ENCODE results near the gene CEP97. TPM values are rescaled to one million over a fixed set of nuclear protein-coding genes. Genes with fewer than 3 reads are reported as not detected.

CEP97 gene
- total RNA-seq, 4 donors from 2014 or later: 3.0 to 6.7 (median 5.9) TPM

GRCh38 chr3:101801174-101801573 lies 76.8 kb downstream of the CEP97 start:
- Histone ChIP-seq H3K27me3 (no peaks in the 10 kb centered on the region), H3K4me1 (peaks cover 0 to 6% (median 0%) of the 10 kb centered on the region in 3 donors), H3K9me3 (no peaks in the 10 kb centered on the region), H3K36me3 (peaks cover 0 to 26% (median 6%) of the 10 kb centered on the region in 3 donors), H3K4me3 (no peak overlapping the region), H3K27ac (no peak overlapping the region)
- intact Hi-C loops (cut with DNase I): no loop called here
- 69 to 86% methylated on average over 2 to 4 of the region's 4 CpGs for WGBS, 2 donors
- TF ChIP-seq POLR2A (IDR thresholded peaks at IDR 0.05): no peak
- no peak for TF ChIP-seq CTCF (IDR thresholded peaks at IDR 0.05)
- DNase-seq: no peak

GRCh38 chr3:101802179-101802578 lies 77.8 kb downstream of the CEP97 start:
- Histone ChIP-seq H3K27me3 (no peaks in the 10 kb centered on the region), H3K27ac (no peak overlapping the region), H3K4me1 (peaks cover 0 to 6% (median 0%) of the 10 kb centered on the region in 3 donors), H3K4me3 (no peak overlapping the region), H3K36me3 (peaks cover 0 to 26% (median 6%) of the 10 kb centered on the region in 3 donors), H3K9me3 (no peaks in the 10 kb centered on the region)
- WGBS, 2 donors: 56 to 94% methylated on average over 2 of the region's 2 CpGs
- no peak for DNase-seq
- intact Hi-C loops (cut with DNase I): no loop called here
- TF ChIP-seq CTCF (IDR thresholded peaks at IDR 0.05) (no peak), POLR2A (IDR thresholded peaks at IDR 0.05) (no peak)

GRCh38 chr3:101803173-101803782 lies 78.9 kb downstream of the CEP97 start:
- no peak for DNase-seq
- peak; percentile 58 to 87 (median 79) for TF ChIP-seq CTCF (IDR thresholded peaks at IDR 0.05)
- no peak for TF ChIP-seq POLR2A (IDR thresholded peaks at IDR 0.05)
- 74 to 75% methylated on average over 9 of the region's 9 CpGs for WGBS, 2 donors
- intact Hi-C loops (cut with DNase I): no loop called here
- H3K27ac ChIP-seq: no peak overlapping the region
- H3K27me3 ChIP-seq: no peaks in the 10 kb centered on the region
- no peaks in the 10 kb centered on the region for H3K9me3 ChIP-seq
- peaks cover 0 to 26% (median 6%) of the 10 kb centered on the region in 3 donors for H3K36me3 ChIP-seq
- peaks cover 0 to 6% (median 0%) of the 10 kb centered on the region in 3 donors for H3K4me1 ChIP-seq
- H3K4me3 ChIP-seq: no peak overlapping the region

GRCh38 chr3:101803939-101804338 lies 79.5 kb downstream of the CEP97 start:
- DNase-seq: no peak
- H3K27me3 ChIP-seq: no peaks in the 10 kb centered on the region
- no peak for TF ChIP-seq CTCF (IDR thresholded peaks at IDR 0.05)
- TF ChIP-seq POLR2A (IDR thresholded peaks at IDR 0.05): no peak
- H3K9me3 ChIP-seq: no peaks in the 10 kb centered on the region
- WGBS, 2 donors: 91 to 94% methylated on average over 3 of the region's 3 CpGs
- H3K4me1 ChIP-seq: peaks cover 0 to 8% (median 0%) of the 10 kb centered on the region in 3 donors
- intact Hi-C loops (cut with DNase I): no loop called here
- no peak overlapping the region for H3K27ac ChIP-seq
- no peak overlapping the region for H3K4me3 ChIP-seq
- H3K36me3 ChIP-seq: peaks cover 0 to 21% (median 6%) of the 10 kb centered on the region in 3 donors

GRCh38 chr3:101806491-101806890 lies 82.1 kb downstream of the CEP97 start:
- H3K4me3 ChIP-seq: no peak overlapping the region
- H3K27ac ChIP-seq: no peak overlapping the region
- H3K36me3 ChIP-seq: peaks cover 0 to 6% (median 4%) of the 10 kb centered on the region in 3 donors
- no peak for DNase-seq
- TF ChIP-seq CTCF (IDR thresholded peaks at IDR 0.05) (no peak), POLR2A (IDR thresholded peaks at IDR 0.05) (no peak)
- intact Hi-C loops (cut with DNase I): loop anchor here (5.0 kb wide), 1 partner anchor 421 kb away; no protein-coding TSS in a partner anchor
- no peaks in the 10 kb centered on the region for H3K27me3 ChIP-seq
- 73 to 93% methylated on average over 1 of the region's 1 CpG for WGBS, 2 donors
- no peaks in the 10 kb centered on the region for H3K9me3 ChIP-seq
- peaks cover 4 to 21% (median 9%) of the 10 kb centered on the region in 3 donors for H3K4me1 ChIP-seq
